HG03432 (cell line): Measurements from ENCODE around the gene SFTA2.
"Not testable (repeated sequence)": the region's sequence is repeated elsewhere in the genome, so short reads cannot be mapped to it uniquely, and the experiment has no call there.

ENCODE experiments used
- ATAC-seq: cut with Tn5 transposase; IDR thresholded peaks from one replicate; pipeline ENCODE4 v1.9.1; 2021; ENCODE audit warnings: mild to moderate bottlenecking, moderate library complexity; ENCODE audit not compliant: unreplicated experiment

Gene SFTA2

DNA sequence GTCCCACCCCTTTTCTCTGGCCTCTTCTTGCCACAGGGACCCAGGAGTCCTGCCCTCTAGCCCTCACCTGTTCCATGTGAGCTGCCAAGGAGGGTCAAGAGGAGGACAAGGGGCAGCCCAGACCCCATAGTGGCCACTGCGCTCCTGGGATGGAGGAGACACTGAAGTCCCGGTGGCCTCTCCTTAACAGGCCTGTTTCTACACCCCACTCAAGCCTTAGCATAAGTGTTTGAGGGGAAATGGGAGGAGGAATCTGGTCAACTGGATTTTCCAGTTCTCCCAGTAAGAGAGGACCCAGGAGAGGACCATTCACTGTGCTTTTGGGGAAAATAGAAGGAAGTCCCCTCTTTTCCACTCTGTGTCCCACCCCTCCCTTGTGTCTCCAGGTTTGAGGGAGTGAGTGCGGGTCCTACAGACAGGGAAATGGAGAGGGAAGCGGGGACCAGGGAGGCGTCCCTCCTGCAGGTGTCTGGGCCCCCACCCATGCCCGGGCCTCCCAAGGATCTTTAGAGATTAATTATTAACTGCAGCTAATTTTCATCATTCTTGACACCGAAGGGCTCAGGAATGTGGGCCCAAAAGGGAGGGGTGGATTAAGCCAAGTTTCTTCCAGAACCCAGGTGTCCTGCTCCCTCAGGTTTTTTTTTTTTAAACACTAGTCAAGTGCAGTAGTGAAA is at the start of gene SFTA2:
Gene SFTA2 (minus strand): TSS at position 202 of the 677 bp plus-strand sequence. CDS start 74 bp downstream, at position 128.
- ATAC-seq = no peak

DNA sequence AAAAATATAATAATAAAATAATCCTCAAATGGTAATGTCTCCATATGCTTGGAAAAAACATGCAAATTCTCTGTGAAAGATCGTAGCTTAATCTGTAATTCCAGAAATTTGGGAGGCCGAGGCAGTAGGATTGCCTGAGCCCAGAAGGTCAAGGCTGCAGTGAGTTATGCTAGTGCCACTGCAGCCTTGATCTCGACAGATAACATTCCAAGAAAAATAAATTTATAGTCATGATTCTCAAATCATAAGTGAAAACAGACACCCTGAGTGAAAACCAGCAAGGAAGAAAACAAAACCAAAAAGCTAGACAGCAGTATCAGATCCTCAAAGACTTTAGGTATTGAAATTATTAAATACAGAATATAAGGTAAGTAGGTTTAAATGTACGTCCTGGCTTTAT is 47.7 kb upstream of the SFTA2 start:
- no peak for ATAC-seq

DNA sequence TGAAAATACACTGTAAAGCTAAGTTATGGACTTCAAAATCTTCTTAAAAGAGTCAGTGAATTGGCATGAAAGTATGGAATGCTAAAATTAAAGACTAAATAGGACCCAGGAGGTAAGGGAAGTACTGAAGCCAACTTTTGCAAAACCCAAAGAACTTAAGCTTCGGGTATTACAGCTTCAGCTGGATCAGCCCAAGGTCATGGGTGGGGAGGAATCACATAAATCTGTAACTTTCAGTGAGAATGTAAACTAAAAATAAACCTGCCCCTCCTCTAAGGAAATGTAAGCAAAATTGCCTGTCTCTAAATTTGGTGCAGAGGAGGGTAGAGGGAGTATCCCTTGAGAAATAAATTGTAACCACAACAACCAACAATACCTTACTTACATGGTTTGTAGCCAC is 47.2 kb upstream of the SFTA2 start:
- no peak for ATAC-seq

DNA sequence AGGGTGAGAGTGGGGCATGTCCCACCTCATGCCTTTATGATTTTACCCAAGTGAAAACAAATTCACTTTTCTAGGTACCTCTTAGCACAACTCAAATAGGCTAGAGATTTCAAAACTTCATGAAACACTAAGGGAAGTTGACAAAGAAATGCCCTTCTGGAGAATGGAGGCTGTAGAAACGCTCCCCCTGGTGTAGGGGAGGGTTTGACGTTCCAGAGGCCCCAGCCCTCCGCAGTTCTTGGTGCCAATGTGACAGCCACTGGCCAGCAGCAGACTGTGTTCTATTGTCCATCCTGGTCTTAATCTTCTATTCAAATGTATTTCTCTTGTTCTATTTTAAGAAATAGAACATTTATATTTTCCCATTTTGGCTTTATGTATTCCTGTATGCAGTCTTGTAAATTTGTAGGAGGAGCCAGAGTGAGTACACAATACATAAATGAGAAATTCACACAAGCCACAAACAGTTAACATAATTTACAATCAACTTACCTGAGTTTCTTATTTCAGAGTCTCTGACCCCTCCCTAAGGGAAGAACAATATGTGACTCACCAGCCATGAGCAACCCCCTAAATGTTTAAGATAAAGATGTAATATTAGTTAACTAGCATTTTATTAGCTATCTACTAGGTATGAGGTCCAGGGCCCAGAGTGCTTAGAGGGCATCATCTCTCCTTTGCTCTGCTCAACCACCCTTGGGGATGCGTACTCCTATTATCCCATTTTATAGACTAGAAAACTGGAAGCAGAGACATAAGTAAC is 42.7 kb upstream of the SFTA2 start:
- no peak for ATAC-seq

DNA sequence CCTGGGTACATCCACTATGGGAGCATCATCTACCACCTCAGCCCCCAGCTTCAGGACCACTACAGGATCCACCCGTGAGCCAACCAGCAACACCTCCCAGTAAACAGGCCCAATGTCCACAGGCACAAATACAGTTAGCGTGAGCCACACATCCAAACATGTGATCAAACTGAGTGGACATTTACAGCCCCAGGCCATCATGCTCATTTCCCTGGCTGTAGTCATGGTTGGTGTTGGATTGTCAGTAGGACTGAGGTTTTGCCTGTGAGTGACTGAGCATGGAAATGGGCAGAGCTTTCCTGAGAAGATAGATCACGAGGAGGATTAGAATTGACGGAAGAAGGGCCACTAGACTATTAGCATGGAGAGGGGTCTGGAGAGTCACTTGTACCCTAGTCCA is 40.8 kb upstream of the SFTA2 start:
- no peak for ATAC-seq

DNA sequence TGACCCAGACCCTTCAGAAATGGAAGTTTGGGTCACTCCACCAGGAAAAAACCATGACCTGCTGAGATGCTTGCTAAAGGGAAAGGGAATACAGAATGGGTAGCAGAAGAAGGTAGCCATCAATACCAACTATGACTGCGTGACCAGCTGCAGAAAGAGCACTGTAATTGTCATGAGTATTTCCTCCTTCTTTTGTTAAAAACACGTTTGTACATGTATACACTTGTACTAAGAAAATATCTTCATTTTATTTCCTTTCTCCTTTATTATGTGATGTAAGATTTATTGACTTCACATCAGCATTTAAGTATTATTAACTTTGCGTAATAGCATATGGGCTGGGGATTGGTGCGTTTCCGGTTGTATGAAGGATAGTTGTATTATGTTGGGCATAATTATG is 39.0 kb upstream of the SFTA2 start:
- ATAC-seq = no peak

DNA sequence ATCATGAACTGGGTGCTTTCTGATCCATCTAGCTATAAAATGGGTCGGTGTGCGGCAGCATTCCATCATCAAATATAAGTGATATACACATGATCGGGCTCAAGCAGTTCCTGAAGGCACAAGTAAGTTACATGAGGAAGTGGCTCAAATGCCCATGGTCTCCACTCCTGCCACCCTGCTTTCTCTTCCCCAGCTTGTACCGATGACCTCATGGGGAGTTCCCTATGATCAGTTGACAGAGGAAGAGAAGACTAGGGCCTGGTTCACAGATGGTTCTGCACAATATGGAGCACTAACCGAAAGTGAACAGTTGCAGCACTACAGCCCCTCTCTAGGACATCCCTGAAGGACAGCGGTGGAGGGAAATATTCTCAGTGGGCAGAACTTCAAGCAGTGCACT is 37.2 kb upstream of the SFTA2 start:
- not testable (repeated sequence) for ATAC-seq

DNA sequence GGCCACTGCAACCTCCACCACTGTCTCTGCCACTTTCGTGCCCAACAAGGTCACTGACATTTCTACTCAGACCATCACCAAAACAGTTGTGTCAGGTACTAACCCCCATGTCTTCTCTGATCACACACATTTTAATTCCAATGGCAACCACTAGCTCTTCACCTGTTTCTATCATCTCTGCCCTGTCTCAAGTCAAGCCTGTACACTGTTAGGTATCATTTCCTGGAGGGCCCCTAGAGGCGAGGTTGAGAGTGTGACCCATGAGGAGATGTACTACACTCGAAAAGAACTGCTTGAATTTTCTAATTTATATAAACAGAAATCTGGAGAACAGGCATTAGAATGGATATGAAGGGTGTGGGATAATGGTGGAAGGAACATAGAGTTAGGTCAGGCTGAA is 34.2 kb upstream of the SFTA2 start:
- ATAC-seq = no peak

DNA sequence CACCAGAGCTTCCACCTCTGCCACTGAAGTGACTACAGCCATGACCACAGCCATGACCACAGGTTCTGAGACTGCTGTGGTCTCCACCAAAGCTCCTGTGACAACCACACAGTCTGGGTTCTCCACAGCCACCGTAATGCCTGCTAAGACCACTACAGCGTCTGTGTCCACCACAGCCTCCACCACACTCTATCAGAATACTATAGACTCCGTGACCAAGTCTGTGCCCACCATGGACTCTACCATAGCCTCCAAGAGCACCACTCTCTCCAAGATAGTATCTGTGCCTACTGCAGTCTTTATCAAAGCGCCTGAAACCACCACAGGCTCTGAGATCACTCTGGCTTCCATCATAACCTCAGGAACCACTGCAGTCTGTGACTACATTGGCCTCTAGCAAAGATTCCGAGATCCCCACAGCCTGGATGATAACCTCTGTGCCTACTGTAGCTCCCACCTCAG is 33.2 kb upstream of the SFTA2 start:
- ATAC-seq = no peak

DNA sequence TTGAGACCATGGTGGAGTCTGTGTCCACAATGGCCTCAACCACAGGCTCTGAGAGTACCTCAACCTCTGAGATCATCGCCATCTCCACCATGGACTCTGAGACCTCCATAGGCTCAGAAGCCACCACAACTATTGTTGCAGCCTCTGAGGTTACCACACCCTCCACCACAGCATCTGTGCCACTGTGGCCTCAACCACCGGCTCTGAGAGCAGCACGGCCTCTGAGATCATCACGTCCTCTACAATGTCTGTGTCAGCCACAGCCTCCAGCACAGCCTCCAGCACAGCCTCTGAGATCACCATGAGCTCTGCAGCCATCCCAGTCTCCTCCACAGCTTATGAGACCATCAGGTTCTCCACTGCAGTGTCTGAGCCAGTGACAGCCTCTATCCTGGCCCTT is 32.1 kb upstream of the SFTA2 start:
- no peak for ATAC-seq

DNA sequence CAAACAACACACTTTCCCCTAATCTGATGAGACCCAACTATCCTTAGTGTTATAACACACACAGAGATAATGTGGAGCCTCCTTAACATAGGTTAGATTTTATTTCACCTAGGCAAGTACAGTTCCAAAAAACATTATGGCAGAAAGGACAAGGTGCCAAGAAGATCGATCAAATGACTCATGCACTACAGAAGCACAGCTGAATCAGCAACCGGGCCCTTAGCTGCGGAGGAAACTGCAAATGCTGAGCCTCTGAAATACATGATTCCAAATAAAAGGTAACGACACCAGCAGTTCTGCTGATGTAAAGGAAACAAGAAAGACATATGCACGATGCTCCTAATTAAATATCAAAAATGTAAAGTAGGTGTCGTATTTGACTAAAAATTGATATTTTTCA is 31.7 kb upstream of the SFTA2 start:
- no peak for ATAC-seq

DNA sequence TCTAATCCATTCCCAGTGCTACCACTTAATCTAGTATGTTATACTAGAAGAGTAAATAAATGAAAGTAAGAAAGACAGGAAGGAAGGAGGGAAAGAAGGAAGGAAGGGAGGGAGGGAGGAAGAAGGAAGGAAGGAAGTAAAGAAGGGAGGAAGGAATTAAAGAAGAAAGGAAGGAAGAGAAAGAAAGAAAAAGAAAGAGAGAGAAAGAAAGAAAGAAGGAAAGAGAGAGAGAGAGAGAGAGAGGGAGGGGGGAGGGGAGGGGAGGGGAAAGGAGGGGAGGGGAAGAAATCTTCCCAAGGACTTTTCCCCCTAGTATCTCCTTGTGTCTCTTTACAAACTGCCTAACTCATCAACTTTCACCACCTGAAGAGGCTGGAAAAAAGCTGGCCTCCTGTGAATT is 30.7 kb upstream of the SFTA2 start:
- ATAC-seq = no peak

DNA sequence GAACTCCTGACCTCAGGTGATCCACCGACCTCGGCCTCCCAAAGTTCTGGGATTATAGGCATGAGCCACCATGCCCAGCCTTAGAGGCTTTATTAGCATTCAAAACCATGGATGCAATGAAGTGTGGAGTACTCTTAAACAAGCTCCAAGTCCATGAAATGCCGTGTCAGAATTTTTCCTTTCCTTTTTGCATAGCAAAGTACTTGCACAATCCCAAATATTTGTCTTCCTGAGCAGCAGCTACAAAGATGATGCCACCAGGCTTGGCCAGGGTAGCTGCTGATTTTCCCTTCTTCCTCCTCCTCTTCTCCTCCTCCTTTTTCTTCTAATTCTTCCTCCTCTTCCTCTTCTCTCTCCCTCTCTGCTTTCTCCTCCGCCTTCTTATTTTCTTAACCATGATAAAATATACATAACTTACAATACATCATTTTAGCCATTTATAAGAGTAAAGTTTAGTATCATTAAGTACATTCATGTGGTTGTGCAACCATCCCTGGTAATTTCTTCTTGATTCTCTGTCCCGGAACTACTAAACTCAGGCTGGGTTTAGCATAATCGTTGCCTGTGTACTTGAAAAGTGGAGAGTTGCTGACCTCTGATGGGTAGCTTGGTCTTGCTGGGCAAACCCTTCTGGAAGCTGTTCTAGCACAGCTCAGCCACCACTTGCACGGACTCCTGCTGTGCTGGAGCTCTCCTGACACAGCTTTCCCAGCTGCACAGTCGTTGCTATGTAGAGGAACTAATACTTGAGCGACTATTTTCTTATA is 29.1 kb upstream of the SFTA2 start:
- no peak for ATAC-seq

DNA sequence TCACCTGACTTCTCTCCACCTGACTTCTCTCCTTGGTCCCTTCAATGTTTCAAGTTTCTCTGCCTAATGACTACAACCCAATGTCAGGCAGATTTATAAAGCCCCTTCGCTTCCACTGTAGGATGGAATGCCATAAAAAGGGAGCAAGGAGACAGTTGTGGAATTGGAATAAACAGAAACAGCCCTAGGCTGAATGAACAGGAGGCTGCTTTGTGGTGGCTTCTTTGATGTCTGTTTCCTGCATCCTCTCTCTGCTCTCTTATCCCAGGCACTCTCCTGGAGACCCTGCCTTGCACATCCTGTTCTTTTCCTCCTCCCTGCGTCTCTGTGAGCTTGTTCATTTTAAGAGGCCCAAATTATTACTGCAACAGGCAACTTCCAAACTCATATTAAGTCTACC is 25.7 kb upstream of the SFTA2 start:
- ATAC-seq = no peak

DNA sequence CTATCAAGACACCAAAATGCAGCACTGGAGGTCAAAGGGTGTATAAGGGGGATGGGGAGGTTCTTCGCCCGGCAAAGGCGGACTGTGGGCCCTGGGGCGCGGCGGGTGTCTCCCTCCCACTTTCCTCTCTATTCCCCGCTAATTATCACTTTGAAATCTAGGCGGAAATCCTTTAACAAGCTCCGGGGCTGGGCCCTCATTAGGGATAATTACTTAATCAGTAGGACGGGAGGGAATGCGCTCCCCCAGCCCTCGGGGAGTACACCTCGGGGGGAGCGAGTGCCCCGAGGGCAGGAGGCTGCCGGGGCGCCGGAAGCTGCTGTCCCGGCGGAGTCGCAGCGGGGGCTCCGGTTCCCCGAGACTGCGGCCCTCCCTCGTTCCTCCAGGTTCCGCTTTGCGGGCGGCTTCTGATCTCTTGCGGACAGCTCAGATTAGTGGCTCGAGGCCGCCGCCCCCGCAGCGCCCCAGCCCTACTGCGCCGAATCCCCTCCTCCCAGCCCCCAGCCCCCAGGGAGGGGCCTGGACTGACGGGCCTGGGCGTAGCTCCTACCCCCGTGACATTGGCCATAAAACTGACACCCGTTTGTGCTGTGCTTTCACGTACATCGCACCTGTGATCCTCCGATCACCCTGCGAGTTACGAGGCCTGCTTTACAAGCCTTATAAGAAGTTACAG is 23.5 kb upstream of the SFTA2 start:
- peak; percentile 58 for ATAC-seq

DNA sequence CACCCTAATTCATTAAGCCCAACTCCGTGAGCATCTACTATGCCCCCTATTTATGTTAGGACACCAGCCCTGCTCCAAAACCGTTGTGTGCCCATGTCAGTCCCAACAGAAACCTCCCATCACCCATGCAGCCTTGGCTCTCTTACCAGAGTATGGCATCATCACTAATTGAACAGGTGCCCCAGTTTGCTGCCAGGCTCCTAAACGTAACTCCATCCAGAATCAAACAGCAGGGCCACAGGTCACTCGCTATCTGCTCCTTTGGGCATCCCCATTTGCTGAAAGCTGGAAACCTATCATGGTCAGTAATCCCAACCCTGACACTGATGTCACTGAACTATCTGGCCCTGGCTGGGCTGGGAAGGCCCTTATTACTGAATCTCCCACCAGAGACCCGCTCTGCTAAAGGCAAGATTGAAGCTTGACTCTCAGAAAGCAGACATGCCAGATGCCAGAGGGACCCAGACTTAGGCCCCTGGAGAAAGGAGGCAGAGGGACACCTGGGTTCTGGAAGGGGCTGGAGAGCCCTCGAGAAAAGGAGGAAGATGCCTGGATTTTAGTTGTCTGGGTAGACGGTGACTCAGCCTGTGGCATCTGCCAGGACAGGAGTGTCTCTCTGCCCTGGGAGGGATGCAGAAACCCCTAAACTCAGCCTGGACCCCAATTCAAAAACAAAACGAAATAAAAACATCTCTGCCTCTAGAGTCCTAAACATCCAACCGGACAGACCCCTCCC is 22.8 kb upstream of the SFTA2 start:
- no peak for ATAC-seq

DNA sequence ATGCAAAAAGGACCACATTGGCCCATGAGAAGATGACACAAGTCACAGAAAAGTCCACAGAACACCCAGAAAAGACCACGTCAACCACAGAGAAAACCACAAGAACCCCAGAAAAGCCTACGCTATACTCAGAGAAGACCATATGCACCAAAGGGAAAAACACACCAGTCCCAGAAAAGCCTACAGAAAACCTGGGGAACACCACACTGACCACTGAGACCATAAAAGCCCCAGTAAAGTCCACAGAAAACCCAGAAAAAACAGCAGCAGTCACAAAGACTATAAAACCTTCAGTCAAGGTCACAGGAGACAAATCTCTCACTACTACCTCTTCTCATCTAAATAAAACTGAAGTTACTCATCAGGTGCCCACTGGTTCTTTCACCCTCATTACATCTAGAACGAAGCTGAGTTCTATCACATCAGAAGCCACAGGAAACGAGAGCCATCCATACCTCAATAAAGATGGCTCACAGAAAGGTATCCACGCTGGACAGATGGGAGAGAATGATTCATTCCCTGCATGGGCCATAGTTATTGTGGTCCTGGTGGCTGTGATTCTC is 20.0 kb upstream of the SFTA2 start:
- no peak for ATAC-seq

DNA sequence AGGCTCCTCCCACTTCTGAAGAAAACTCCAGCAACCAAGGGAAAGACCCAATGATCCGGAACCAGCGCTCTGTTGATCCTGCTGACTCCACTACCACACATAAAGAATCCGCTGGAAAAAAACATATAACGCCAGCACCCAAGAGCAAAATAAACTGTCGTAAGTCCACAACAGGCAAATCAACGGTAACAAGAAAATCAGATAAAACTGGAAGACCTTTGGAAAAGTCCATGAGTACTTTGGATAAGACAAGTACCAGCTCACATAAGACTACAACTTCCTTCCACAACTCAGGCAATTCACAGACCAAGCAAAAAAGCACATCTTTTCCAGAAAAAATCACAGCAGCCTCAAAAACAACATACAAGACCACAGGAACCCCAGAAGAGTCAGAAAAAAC is 16.8 kb upstream of the SFTA2 start:
- no peak for ATAC-seq

DNA sequence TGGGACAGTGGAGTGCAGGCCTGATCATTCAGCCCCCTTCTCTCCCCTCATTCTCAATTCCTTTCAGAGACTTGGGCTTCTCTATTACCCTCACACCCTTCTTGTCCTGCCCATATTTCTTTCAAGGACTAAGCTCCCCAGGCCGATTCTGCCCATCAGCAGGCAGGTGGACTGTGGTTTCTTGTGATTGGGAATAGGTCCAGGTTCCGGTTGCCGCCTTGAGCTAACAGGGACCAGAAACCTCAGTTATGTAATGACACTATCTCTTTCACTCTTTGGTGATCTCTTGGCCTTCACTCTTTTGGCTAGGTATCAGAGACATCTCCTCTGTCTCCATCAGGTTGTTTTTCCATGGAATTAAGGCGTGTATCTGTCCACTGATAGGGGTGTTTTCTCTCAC is 15.3 kb upstream of the SFTA2 start:
- ATAC-seq = no peak

DNA sequence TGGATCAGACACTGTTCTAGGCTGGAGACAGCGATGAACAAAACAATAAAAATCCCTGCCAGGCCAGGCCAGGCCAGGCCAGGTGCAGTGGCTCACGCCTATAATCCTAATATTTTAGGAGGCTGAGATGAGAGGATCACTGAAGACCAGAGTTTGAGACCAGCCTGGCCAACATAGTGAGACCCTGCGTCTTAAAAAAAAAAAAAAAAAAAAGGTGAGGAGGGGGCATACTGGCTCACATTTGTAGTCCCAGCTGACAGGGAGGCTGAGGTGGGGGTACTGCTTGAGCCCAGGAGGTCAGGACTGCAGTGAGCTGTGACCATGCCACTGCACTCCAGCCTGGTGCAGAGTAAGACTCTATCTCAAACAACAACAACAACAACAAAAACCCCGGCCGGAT is 13.3 kb upstream of the SFTA2 start:
- ATAC-seq = no peak
